Psoas muscle (tissue), 8 donors: ENCODE data around the gene RBBP4. TPM values are rescaled to one million over a fixed set of nuclear protein-coding genes. Genes with fewer than 3 reads are reported as not detected.
"Not testable (repeated sequence)": the region's sequence is repeated elsewhere in the genome, so short reads cannot be mapped to it uniquely, and the experiment has no call there.

Experiments used
- ATAC-seq, 4 donors: fragments of 200-7000 bp; cut with Tn5 transposase; one replicate each; pipeline ENCODE4 v1.9.1; 2020; ENCODE audit warnings: moderate library complexity in 3 of 4, mild to moderate bottlenecking in 2 of 4
- DNase-seq, 2 donors: peaks; one replicate each; pipeline ENCODE4 v3.0.0-alpha.2; 2020
- H3K27ac ChIP-seq: fragments of 200-600 bp; one replicate; pipeline ENCODE4 v1.8.0; 2022
- H3K27me3 ChIP-seq, 3 donors: fragments of 200-600 bp in 1 of 3; one replicate each; pipeline versions ENCODE4 v1.6.1 to v1.8.0; 2013 to 2022; ENCODE audit warnings: low read length in 2 of 3, mild to moderate bottlenecking in 2 of 3, moderate library complexity in 1 of 3; ENCODE audit not compliant: insufficient read depth in 3 of 3
- H3K36me3 ChIP-seq, 2 donors: fragments of 200-600 bp in 1 of 2; one replicate each; pipeline versions ENCODE4 v1.6.1 to v1.8.0; 2013 to 2022; ENCODE audit warnings: low read depth in 1 of 2, mild to moderate bottlenecking in 1 of 2, moderate library complexity in 1 of 2; ENCODE audit not compliant: insufficient read depth in 1 of 2
- H3K4me1 ChIP-seq: fragments of 200-600 bp; one replicate; pipeline ENCODE4 v1.8.0; 2022
- H3K4me3 ChIP-seq: fragments of 200-600 bp; one replicate; pipeline ENCODE4 v1.8.0; 2022; ENCODE audit warnings: mild to moderate bottlenecking
- H3K9me3 ChIP-seq: fragments of 200-600 bp; one replicate; pipeline ENCODE4 v1.8.0; 2022
- CTCF ChIP-seq: fragments of 200-600 bp; IDR thresholded peaks from one replicate; pipeline ENCODE4 v1.8.0; 2022; ENCODE audit warnings: antibody characterized with exemption
- WGBS, 3 donors: extraction: QIAGEN DNeasy Blood & Tissue Kit; methylation state at CpG; one replicate each; pipeline versions ENCODE4 v1.1.6 to v1.1.7; 2013; 5-methylcytosine and 5-hydroxymethylcytosine counted together
- intact Hi-C, 2 donors: fragments of 100-400 bp; cut with DNase I; formaldehyde crosslinking; loops; one replicate each; pipeline versions ENCODE4 v1.11.0 to v1.14.2; 2022
- polyA plus RNA-seq, 3 donors: library from polyadenylated mRNA; stranded (reverse); fragments of 200-250 nt; gene quantifications; one replicate each; pipeline ENCODE4 v1.2.3, GENCODE V29; 2013
- total RNA-seq, 4 donors: library from RNA; stranded (reverse); fragmentation: NEBNext Ultra II Directional in 2 of 4; extraction: Animal tissue kit (Norgen Biotek cat#: 25700) in 2 of 4; gene quantifications; one replicate each; pipeline versions ENCODE4 v1.2.1 to v1.2.4, GENCODE V29; 2021 to 2023
- donor health status: healthy with polysubstance abuse.
- donor health status: DM: no; HTN: no; CAD: no; lungs with moderate emphysema.
- donor health status: Bipolar disorder and iron deficiency.
- donor health status: healthy.
- donor health status: DM: yes; HTN: yes; CAD: no.
- donor health status: DM: no; HTN: no; CAD: no.
- donor health status: DM: no; HTN: no; CAD: no.
- donor health status: DM: yes; HTN: yes; CAD: no.

RBBP4 gene
- total and polyA plus RNA-seq, 7 donors, result 29.5 to 87.8 (median 66.3) TPM

GRCh38 chr1:32636914-32637645 lies 13.9 kb upstream of the RBBP4 start:
- H3K9me3 ChIP-seq, result no peaks in the 10 kb centered on the region
- WGBS, 3 donors, result 62 to 74% (median 66%) methylated on average over 16 of the region's 16 CpGs
- no peaks in the 10 kb centered on the region for H3K27me3 ChIP-seq
- peaks cover 0 to 31% of the 10 kb centered on the region in 2 donors for H3K36me3 ChIP-seq
- no peaks in the 10 kb centered on the region for H3K4me1 ChIP-seq
- no peak for TF ChIP-seq CTCF
- intact Hi-C loops, result no loop called here
- no peak overlapping the region for H3K27ac ChIP-seq
- no peak for ATAC-seq
- no peak for DNase-seq
- H3K4me3 ChIP-seq, result no peak overlapping the region

- no peaks in the 10 kb centered on the region for H3K9me3 ChIP-seq
- peaks cover 0 to 6% of the 10 kb centered on the region in 2 donors for H3K36me3 ChIP-seq
- H3K27ac ChIP-seq, result no peak overlapping the region
- 80 to 93% (median 89%) methylated on average over 1 of the region's 1 CpG for WGBS, 3 donors
- H3K4me1 ChIP-seq, result no peaks in the 10 kb centered on the region
- intact Hi-C loops, result no loop called here
- no peak for TF ChIP-seq CTCF
- no peak overlapping the region for H3K4me3 ChIP-seq
- no peaks in the 10 kb centered on the region for H3K27me3 ChIP-seq
- DNase-seq (no peak), ATAC-seq (no peak)
Observed at GRCh38 chr1:32639489-32640075, 11.4 kb upstream of the RBBP4 start.

- H3K27ac ChIP-seq, intact Hi-C loops, ATAC-seq, H3K4me3 ChIP-seq, H3K27me3 ChIP-seq, H3K36me3 ChIP-seq, H3K9me3 ChIP-seq, DNase-seq, H3K4me1 ChIP-seq: not testable (repeated sequence)
- WGBS, 3 donors, result 74 to 81% (median 77%) methylated on average over 8 of the region's 8 CpGs
Observed at GRCh38 chr1:32642292-32642827, 8.6 kb upstream of the RBBP4 start.

GRCh38 chr1:32644426-32644825 lies 6.6 kb upstream of the RBBP4 start:
- Histone ChIP-seq H3K9me3 (no peaks in the 10 kb centered on the region), H3K27ac (no peak overlapping the region), H3K4me1 (peaks cover 19% of the 10 kb centered on the region), H3K27me3 (no peaks in the 10 kb centered on the region), H3K36me3 (peaks cover 0 to 11% of the 10 kb centered on the region in 2 donors), H3K4me3 (no peak overlapping the region)
- DNase-seq (no peak), ATAC-seq (no peak)
- intact Hi-C loops, result no loop called here
- no peak for TF ChIP-seq CTCF
- WGBS, 3 donors, result 90 to 93% (median 91%) methylated on average over 4 of the region's 4 CpGs

GRCh38 chr1:32647308-32648134 lies 3.5 kb upstream of the RBBP4 start:
- no peak overlapping the region for H3K4me3 ChIP-seq
- intact Hi-C loops, result no loop called here
- no peaks in the 10 kb centered on the region for H3K9me3 ChIP-seq
- no peaks in the 10 kb centered on the region for H3K27me3 ChIP-seq
- DNase-seq (no peak), ATAC-seq (no peak)
- no peak overlapping the region for H3K27ac ChIP-seq
- peaks cover 0 to 18% of the 10 kb centered on the region in 2 donors for H3K36me3 ChIP-seq
- no peak for TF ChIP-seq CTCF
- WGBS, 3 donors, result 78 to 79% (median 79%) methylated on average over 6 of the region's 6 CpGs
- peaks cover 27% of the 10 kb centered on the region for H3K4me1 ChIP-seq
